ENCODE data around the gene COPS7A.

- TF ChIP-seq CTCF (conservative IDR thresholded peaks at IDR 0.05; ENCODE audit: low read depth in 2 of 2) (no peak), POLR2AphosphoS5 (IDR thresholded peaks at IDR 0.05; ENCODE audit: low read depth) (no peak), EZH2 (IDR thresholded peaks at IDR 0.05; ENCODE audit: low read depth, unreplicated experiment) (no peak), NANOG (IDR thresholded peaks at IDR 0.05; ENCODE audit: borderline replicate concordance) (no peak)
- TF ChIP-seq, protein P1, sequence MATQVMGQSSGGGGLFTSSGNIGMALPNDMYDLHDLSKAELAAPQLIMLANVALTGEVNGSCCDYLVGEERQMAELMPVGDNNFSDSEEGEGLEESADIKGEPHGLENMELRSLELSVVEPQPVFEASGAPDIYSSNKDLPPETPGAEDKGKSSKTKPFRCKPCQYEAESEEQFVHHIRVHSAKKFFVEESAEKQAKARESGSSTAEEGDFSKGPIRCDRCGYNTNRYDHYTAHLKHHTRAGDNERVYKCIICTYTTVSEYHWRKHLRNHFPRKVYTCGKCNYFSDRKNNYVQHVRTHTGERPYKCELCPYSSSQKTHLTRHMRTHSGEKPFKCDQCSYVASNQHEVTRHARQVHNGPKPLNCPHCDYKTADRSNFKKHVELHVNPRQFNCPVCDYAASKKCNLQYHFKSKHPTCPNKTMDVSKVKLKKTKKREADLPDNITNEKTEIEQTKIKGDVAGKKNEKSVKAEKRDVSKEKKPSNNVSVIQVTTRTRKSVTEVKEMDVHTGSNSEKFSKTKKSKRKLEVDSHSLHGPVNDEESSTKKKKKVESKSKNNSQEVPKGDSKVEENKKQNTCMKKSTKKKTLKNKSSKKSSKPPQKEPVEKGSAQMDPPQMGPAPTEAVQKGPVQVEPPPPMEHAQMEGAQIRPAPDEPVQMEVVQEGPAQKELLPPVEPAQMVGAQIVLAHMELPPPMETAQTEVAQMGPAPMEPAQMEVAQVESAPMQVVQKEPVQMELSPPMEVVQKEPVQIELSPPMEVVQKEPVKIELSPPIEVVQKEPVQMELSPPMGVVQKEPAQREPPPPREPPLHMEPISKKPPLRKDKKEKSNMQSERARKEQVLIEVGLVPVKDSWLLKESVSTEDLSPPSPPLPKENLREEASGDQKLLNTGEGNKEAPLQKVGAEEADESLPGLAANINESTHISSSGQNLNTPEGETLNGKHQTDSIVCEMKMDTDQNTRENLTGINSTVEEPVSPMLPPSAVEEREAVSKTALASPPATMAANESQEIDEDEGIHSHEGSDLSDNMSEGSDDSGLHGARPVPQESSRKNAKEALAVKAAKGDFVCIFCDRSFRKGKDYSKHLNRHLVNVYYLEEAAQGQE (IDR thresholded peaks at IDR 0.05; ENCODE audit: unreplicated experiment): no peak
These were observed 557 bp downstream of the COPS7A start for GRCh38 chr12:6724409-6724797.
